HepG2 (cell line): Measurements from ENCODE around the gene SLC7A10. TPM values are rescaled to one million over a fixed set of nuclear protein-coding genes. Genes with fewer than 3 reads are reported as not detected.
A peak's percentile ranks its signal among the peaks of the same experiment; 100 is the strongest.

Experiments
- ATAC-seq: fragments of 200-7000 bp; cut with Tn5 transposase; 3 replicates; pipeline ENCODE4 v1.9.1; 2020; ENCODE audit warnings: mild to moderate bottlenecking, moderate library complexity
- BruUV-seq: library from RNA; stranded (reverse); fragments of 400-500 nt; replicated peaks from 2 replicates; lab custom pipeline; 2021; lab: Mats Ljungman, UMichigan
- CTCF ChIA-PET: fragments of 300-600 bp; formaldehyde crosslinking; extraction: SDS; loops from one replicate; lab custom pipeline; 2021; ENCODE audit warnings: low total read pairs, inconsistent platforms, low intra/inter-chr PET ratio; lab: Yijun Ruan, JAX
- POLR2A ChIA-PET: fragments of 350-600 bp; sonication (Branson Sonifier 250); formaldehyde crosslinking; loops from one replicate; lab custom pipeline; 2020; ENCODE audit warnings: antibody characterized with exemption, inconsistent platforms; lab: Yijun Ruan, JAX
- DNase-seq: peaks from one replicate; pipeline ENCODE4 v3.0.0-alpha.2; 2015; ENCODE audit warnings: low spot score
- FAIRE-seq: peaks from 3 replicates; lab custom pipeline; 2011; peaks lifted over from hg19 to GRCh38; lab: Jason Lieb, UNC
- H2AFZ ChIP-seq: one replicate; pipeline ENCODE4 v1.6.1; 2011; ENCODE audit warnings: low read length, inconsistent platforms
- H3K27ac ChIP-seq: fragments of 300-600 bp; 3 replicates; pipeline ENCODE4 v1.8.0; 2011; ENCODE audit warnings: mixed run types, mild to moderate bottlenecking, mixed read lengths, low read length, inconsistent platforms; ENCODE audit not compliant: insufficient read depth; ENCODE audit errors: extremely low read length
- H3K27me3 ChIP-seq, 2 experiments: fragments of 200-600 bp in 1 of 2; 2 replicates in 1 of 2; 3 replicates in 1 of 2; pipeline versions ENCODE4 v1.6.0 to v1.8.0; 2011; ENCODE audit warnings: low read length in 2 of 2, mild to moderate bottlenecking in 2 of 2, moderate library complexity in 2 of 2, inconsistent platforms in 1 of 2; ENCODE audit not compliant: insufficient read depth in 2 of 2, control insufficient read depth in 1 of 2
- H3K36me3 ChIP-seq, 2 experiments: fragments of 200-600 bp in 1 of 2; replicated peaks in 1 of 2; 2 replicates in 1 of 2; 3 replicates in 1 of 2; pipeline versions ENCODE4 v1.5.1 to v1.8.0; 2011; ENCODE audit warnings: low read length in 2 of 2, inconsistent platforms in 1 of 2; ENCODE audit not compliant: insufficient read depth in 2 of 2, control insufficient read depth in 1 of 2
- H3K4me1 ChIP-seq: 2 replicates; pipeline ENCODE4 v1.5.1; 2012; ENCODE audit warnings: low read length, inconsistent platforms; ENCODE audit not compliant: insufficient read depth
- H3K4me2 ChIP-seq: 2 replicates; pipeline ENCODE4 v1.6.0; 2011; ENCODE audit warnings: low read depth, low read length, inconsistent platforms
- H3K4me3 ChIP-seq, 3 experiments: fragments of 200-600 bp in 1 of 3; sonication (generic), shearing (Covaris generic) in 1 of 3; replicated peaks in 1 of 3; 2 replicates each; pipeline ENCODE4 v1.5.1; 2011 to 2016; ENCODE audit warnings: low read length in 3 of 3, inconsistent platforms in 2 of 3, low read depth in 2 of 3, mild to moderate bottlenecking in 2 of 3, control low read depth in 1 of 3, mixed read lengths in 1 of 3; ENCODE audit not compliant: insufficient read depth in 1 of 3
- H3K79me2 ChIP-seq: one replicate; pipeline ENCODE4 v1.6.1; 2011; ENCODE audit warnings: low read length, inconsistent platforms; ENCODE audit not compliant: insufficient read depth
- H3K9ac ChIP-seq: 2 replicates; pipeline ENCODE4 v1.6.0; 2011; ENCODE audit warnings: mild to moderate bottlenecking, low read depth, low read length, inconsistent platforms; ENCODE audit not compliant: insufficient read depth
- H3K9me3 ChIP-seq: 2 replicates; pipeline ENCODE4 v1.5.1; 2012; ENCODE audit warnings: mild to moderate bottlenecking, low read length
- H4K20me1 ChIP-seq: 2 replicates; pipeline ENCODE4 v1.6.0; 2011; ENCODE audit warnings: inconsistent platforms, mild to moderate bottlenecking, low read length, moderate library complexity; ENCODE audit not compliant: insufficient read depth
- AGO2 ChIP-seq: fragments of 200-400 bp; formaldehyde crosslinking; optimal IDR thresholded peaks from 2 replicates; pipeline ENCODE3; 2017; ENCODE audit warnings: mild to moderate bottlenecking, low read depth, low read length, moderate library complexity
- HDAC6 ChIP-seq: fragments of 200-600 bp; sonication (generic); IDR thresholded peaks from 2 replicates; pipeline ENCODE4 v1.7.0; 2017; ENCODE audit warnings: mild to moderate bottlenecking, antibody characterized with exemption, low read length, low read depth
- KAT2B ChIP-seq: fragments of 150-350 bp; IDR thresholded peaks from 2 replicates; pipeline ENCODE4 v1.6.1; 2014; ENCODE audit warnings: low read depth, low read length, borderline replicate concordance
- WGBS: methylation state at CpG from one replicate; pipeline ENCODE4 v1.1.6; 2017; ENCODE audit warnings: low lambda C conversion rate; 5-methylcytosine and 5-hydroxymethylcytosine counted together
- in situ Hi-C: cut with HindIII; loops from 2 replicates; pipeline ENCODE4 v1.10.0; 2017; ENCODE audit warnings: low pct_unique_long_range_greater_than_20kb; ENCODE audit not compliant: extremely low pct_ligation_motif_present
- intact Hi-C: fragments of 100-400 bp; cut with micrococcal nuclease; formaldehyde crosslinking; loops from one replicate; pipeline ENCODE4 v1.10.0; 2022; ENCODE audit not compliant: unreplicated experiment
- polyA plus RNA-seq, 8 experiments: library from polyadenylated mRNA; depleted of rRNA in 3 of 8; stranded (reverse) in 7 of 8; unstranded in 1 of 8; fragments of >200 nt; fragmentation: Illumina TruSeq in 4 of 8; extraction: Trizol in 4 of 8; gene quantifications; 2 replicates each; pipeline versions ENCODE4 v1.2.1 to v1.2.3, GENCODE V29; 2011 to 2016; ENCODE audit warnings: low read depth in 4 of 8, missing spikeins in 1 of 8, mixed read lengths in 1 of 8; ENCODE audit not compliant: insufficient read depth in 1 of 8
- total RNA-seq, 5 experiments: library from RNA; depleted of rRNA; stranded (reverse); fragments of >200 nt; fragmentation: Illumina TruSeq; extraction: Trizol; gene quantifications; 2 replicates each; pipeline ENCODE4 v1.2.3, GENCODE V29; 2016; ENCODE audit warnings: low read depth in 1 of 5
- TF ChIP-seq, protein P1 (sequence below): sonication (generic); formaldehyde crosslinking; IDR thresholded peaks from 2 replicates; pipeline ENCODE4 v1.4.0; 2020; ENCODE audit warnings: mild to moderate bottlenecking, missing genetic modification reagents
- TF ChIP-seq, protein P2 (sequence below): sonication (generic); formaldehyde crosslinking; IDR thresholded peaks from 2 replicates; pipeline ENCODE4 v1.5.1; 2020; ENCODE audit warnings: missing genetic modification reagents, mild to moderate bottlenecking, borderline replicate concordance
- TF ChIP-seq, protein P3 (sequence below): sonication (generic); formaldehyde crosslinking; IDR thresholded peaks from 2 replicates; pipeline ENCODE4 v1.4.0; 2020; ENCODE audit warnings: mild to moderate bottlenecking, missing genetic modification reagents
- TF ChIP-seq, protein P4 (sequence below): sonication (generic); formaldehyde crosslinking; IDR thresholded peaks from 2 replicates; pipeline ENCODE4 v1.5.0; 2020; ENCODE audit warnings: missing genetic modification reagents
- TF ChIP-seq, protein P5 (sequence below): sonication (generic); formaldehyde crosslinking; IDR thresholded peaks from 2 replicates; pipeline ENCODE4 v1.5.0; 2020; ENCODE audit warnings: mild to moderate bottlenecking, missing genetic modification reagents, moderate library complexity

The SLC7A10 gene
- total and polyA plus RNA-seq, 2 of the 13 experiments (the other 11 are each of a cell fraction or from before 2014, with no cell fraction given) = 1.1 to 2.2 TPM

DNA sequence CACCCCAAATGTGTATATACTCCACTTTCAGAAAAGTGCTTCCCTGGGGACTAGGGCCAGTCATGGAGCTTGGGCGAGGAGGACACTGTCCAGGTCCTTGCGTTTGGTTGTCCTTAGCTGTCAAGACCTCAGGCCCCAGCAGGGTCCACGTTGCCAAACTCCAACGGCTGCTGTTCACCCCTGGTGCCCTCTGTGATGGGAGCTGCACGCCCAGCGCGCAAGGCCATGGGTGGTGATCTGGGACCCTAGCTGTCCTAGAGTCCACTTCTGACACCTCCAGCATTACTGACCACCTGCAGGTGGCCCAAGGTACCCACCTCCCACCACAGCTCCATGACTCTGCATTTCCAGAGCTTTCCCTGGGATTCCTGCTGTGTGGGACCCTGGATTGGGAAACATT is 27.5 kb downstream of the SLC7A10 start:
- Histone ChIP-seq H3K4me3 (no peak overlapping the region), H4K20me1 (no peaks in the 10 kb centered on the region), H3K4me1 (peaks cover 51% of the 10 kb centered on the region), H3K9me3 (no peaks in the 10 kb centered on the region), H3K27me3 (no peaks in the 10 kb centered on the region), H3K36me3 (peaks cover 10 to 38% of the 10 kb centered on the region in 2 experiments), H3K27ac (peak overlapping the region; percentile 52), H2AFZ (no peak overlapping the region), H3K79me2 (peaks cover 15% of the 10 kb centered on the region), H3K9ac (no peak overlapping the region), H3K4me2 (peak overlapping the region; percentile 61)
- BruUV-seq = no TSS peak
- WGBS = 100% methylated on average over 1 of the region's 7 CpGs
- ChIA-PET POLR2A (interaction anchor here (1.3 to 2.4 kb wide), 2 partner anchors 22 to 105 kb away, joined by 3 to 9 read pairs; partner anchors contain the start of gene CEBPA), CTCF (no interaction called here)
- no peak for ATAC-seq
- FAIRE-seq = no peak
- DNase-seq = no peak
- TF ChIP-seq, protein P1, sequence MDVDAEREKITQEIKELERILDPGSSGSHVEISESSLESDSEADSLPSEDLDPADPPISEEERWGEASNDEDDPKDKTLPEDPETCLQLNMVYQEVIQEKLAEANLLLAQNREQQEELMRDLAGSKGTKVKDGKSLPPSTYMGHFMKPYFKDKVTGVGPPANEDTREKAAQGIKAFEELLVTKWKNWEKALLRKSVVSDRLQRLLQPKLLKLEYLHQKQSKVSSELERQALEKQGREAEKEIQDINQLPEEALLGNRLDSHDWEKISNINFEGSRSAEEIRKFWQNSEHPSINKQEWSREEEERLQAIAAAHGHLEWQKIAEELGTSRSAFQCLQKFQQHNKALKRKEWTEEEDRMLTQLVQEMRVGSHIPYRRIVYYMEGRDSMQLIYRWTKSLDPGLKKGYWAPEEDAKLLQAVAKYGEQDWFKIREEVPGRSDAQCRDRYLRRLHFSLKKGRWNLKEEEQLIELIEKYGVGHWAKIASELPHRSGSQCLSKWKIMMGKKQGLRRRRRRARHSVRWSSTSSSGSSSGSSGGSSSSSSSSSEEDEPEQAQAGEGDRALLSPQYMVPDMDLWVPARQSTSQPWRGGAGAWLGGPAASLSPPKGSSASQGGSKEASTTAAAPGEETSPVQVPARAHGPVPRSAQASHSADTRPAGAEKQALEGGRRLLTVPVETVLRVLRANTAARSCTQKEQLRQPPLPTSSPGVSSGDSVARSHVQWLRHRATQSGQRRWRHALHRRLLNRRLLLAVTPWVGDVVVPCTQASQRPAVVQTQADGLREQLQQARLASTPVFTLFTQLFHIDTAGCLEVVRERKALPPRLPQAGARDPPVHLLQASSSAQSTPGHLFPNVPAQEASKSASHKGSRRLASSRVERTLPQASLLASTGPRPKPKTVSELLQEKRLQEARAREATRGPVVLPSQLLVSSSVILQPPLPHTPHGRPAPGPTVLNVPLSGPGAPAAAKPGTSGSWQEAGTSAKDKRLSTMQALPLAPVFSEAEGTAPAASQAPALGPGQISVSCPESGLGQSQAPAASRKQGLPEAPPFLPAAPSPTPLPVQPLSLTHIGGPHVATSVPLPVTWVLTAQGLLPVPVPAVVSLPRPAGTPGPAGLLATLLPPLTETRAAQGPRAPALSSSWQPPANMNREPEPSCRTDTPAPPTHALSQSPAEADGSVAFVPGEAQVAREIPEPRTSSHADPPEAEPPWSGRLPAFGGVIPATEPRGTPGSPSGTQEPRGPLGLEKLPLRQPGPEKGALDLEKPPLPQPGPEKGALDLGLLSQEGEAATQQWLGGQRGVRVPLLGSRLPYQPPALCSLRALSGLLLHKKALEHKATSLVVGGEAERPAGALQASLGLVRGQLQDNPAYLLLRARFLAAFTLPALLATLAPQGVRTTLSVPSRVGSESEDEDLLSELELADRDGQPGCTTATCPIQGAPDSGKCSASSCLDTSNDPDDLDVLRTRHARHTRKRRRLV (CRISPR knock-in tag) = no peak
- TF ChIP-seq HDAC6 (no peak), AGO2 (peak; percentile 9), KAT2B (no peak)
- TF ChIP-seq, protein P2, sequence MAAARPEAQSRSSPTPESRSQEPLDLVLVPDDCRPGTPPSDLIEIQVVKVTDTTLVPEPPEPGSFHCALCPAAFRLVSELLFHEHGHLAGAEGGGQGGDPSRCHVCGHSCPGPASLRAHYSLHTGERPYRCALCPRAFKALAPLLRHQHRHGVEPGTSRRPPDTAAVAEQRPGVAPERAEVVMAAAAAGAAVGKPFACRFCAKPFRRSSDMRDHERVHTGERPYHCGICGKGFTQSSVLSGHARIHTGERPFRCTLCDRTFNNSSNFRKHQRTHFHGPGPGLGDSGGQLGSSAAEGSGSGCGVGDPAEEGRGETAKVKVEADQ (CRISPR knock-in tag) = no peak
- TF ChIP-seq, protein P3, sequence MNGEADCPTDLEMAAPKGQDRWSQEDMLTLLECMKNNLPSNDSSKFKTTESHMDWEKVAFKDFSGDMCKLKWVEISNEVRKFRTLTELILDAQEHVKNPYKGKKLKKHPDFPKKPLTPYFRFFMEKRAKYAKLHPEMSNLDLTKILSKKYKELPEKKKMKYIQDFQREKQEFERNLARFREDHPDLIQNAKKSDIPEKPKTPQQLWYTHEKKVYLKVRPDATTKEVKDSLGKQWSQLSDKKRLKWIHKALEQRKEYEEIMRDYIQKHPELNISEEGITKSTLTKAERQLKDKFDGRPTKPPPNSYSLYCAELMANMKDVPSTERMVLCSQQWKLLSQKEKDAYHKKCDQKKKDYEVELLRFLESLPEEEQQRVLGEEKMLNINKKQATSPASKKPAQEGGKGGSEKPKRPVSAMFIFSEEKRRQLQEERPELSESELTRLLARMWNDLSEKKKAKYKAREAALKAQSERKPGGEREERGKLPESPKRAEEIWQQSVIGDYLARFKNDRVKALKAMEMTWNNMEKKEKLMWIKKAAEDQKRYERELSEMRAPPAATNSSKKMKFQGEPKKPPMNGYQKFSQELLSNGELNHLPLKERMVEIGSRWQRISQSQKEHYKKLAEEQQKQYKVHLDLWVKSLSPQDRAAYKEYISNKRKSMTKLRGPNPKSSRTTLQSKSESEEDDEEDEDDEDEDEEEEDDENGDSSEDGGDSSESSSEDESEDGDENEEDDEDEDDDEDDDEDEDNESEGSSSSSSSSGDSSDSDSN (CRISPR knock-in tag) = 0 out of 2 replicates have a peak, but pooled peaks have one; percentile 5
- TF ChIP-seq, protein P4, sequence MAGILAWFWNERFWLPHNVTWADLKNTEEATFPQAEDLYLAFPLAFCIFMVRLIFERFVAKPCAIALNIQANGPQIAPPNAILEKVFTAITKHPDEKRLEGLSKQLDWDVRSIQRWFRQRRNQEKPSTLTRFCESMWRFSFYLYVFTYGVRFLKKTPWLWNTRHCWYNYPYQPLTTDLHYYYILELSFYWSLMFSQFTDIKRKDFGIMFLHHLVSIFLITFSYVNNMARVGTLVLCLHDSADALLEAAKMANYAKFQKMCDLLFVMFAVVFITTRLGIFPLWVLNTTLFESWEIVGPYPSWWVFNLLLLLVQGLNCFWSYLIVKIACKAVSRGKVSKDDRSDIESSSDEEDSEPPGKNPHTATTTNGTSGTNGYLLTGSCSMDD (CRISPR knock-in tag) = no peak
- TF ChIP-seq, protein P5, sequence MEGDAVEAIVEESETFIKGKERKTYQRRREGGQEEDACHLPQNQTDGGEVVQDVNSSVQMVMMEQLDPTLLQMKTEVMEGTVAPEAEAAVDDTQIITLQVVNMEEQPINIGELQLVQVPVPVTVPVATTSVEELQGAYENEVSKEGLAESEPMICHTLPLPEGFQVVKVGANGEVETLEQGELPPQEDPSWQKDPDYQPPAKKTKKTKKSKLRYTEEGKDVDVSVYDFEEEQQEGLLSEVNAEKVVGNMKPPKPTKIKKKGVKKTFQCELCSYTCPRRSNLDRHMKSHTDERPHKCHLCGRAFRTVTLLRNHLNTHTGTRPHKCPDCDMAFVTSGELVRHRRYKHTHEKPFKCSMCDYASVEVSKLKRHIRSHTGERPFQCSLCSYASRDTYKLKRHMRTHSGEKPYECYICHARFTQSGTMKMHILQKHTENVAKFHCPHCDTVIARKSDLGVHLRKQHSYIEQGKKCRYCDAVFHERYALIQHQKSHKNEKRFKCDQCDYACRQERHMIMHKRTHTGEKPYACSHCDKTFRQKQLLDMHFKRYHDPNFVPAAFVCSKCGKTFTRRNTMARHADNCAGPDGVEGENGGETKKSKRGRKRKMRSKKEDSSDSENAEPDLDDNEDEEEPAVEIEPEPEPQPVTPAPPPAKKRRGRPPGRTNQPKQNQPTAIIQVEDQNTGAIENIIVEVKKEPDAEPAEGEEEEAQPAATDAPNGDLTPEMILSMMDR (CRISPR knock-in tag) = no peak
- in situ Hi-C loops = no loop called here
- intact Hi-C loops = no loop called here
